B cell (primary cell): ENCODE data around the gene PPP1R14B.

Experiments
- EZH2 ChIP-seq: IDR thresholded peaks from 2 replicates; pipeline ENCODE4 v1.6.1; 2012; ENCODE audit warnings: borderline replicate concordance, low read depth, mild to moderate bottlenecking, moderate library complexity, low read length; ENCODE audit not compliant: insufficient read depth, poor library complexity, severe bottlenecking
- TF ChIP-seq, protein P1 (sequence below): fragments of 200-600 bp; IDR thresholded peaks from one replicate; pipeline ENCODE4 v1.8.0; 2022; ENCODE audit warnings: antibody characterized with exemption, mild to moderate bottlenecking

DNA sequence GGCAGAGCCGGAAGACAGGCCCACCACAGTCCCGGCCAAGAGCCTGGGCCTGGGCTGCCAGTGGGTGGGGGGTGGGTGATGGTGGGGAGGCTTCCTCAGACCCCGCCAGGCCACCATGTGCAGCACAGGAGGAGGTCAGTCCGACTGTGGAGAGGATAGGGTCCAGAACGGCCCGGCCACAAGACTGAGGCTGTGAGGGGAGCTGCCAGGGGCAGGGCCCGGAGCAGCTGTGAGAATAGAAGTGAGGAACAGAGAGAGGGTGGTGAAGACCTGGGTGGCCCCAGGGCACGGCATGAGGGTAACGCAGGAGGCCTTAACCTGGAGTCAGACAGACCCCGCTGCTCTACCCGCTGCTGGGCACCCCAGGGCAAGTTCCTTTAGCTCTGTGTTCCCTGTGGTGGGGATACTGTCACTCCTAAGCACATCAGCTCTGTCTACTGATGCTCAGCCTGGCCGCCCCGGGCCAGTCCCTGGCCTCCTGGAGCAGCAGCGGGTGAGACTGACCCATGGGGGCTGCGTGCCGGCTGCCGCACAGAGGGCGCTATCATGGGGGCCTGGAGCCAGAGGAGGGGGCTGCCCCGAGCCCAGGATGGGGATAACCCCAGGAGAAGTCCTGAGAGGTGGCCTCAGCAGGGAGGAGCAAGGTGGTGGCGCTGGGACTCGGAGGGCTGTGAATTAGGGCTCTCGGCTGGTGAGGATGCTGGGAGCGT is 38.5 kb downstream of the PPP1R14B start:
- TF ChIP-seq, protein P1, sequence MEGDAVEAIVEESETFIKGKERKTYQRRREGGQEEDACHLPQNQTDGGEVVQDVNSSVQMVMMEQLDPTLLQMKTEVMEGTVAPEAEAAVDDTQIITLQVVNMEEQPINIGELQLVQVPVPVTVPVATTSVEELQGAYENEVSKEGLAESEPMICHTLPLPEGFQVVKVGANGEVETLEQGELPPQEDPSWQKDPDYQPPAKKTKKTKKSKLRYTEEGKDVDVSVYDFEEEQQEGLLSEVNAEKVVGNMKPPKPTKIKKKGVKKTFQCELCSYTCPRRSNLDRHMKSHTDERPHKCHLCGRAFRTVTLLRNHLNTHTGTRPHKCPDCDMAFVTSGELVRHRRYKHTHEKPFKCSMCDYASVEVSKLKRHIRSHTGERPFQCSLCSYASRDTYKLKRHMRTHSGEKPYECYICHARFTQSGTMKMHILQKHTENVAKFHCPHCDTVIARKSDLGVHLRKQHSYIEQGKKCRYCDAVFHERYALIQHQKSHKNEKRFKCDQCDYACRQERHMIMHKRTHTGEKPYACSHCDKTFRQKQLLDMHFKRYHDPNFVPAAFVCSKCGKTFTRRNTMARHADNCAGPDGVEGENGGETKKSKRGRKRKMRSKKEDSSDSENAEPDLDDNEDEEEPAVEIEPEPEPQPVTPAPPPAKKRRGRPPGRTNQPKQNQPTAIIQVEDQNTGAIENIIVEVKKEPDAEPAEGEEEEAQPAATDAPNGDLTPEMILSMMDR = no peak
- no peak for TF ChIP-seq EZH2
